Neuronal stem cell (in vitro differentiated cells): ENCODE measurements around the gene THAP3.
A peak's percentile ranks its signal among the peaks of the same experiment; 100 is the strongest.

Experiments
- DNase-seq: peaks from one replicate; pipeline ENCODE4 v3.0.0-alpha.2; 2013; ENCODE audit warnings: low spot score
- H2AFZ ChIP-seq: one replicate; pipeline ENCODE4 v1.6.1; 2013; ENCODE audit warnings: mild to moderate bottlenecking, low read length, inconsistent platforms
- H2AK5ac ChIP-seq: 2 replicates; pipeline ENCODE4 v1.6.1; 2013; ENCODE audit warnings: low read depth, mild to moderate bottlenecking, inconsistent platforms, low read length, moderate library complexity, mixed read lengths
- H2BK120ac ChIP-seq: 2 replicates; pipeline ENCODE4 v1.6.1; 2013; ENCODE audit warnings: low read depth, mild to moderate bottlenecking, inconsistent platforms, low read length, moderate library complexity, mixed read lengths
- H2BK12ac ChIP-seq: one replicate; pipeline ENCODE4 v1.6.1; 2013; ENCODE audit warnings: low read length, inconsistent platforms
- H2BK15ac ChIP-seq: 2 replicates; pipeline ENCODE4 v1.6.1; 2013; ENCODE audit warnings: mild to moderate bottlenecking, low read length, inconsistent platforms, mixed read lengths
- H2BK5ac ChIP-seq: one replicate; pipeline ENCODE4 v1.6.1; 2013; ENCODE audit warnings: inconsistent platforms, mild to moderate bottlenecking, low read length, moderate library complexity
- H3K14ac ChIP-seq: one replicate; pipeline ENCODE4 v1.6.1; 2013; ENCODE audit warnings: low read length, inconsistent platforms
- H3K18ac ChIP-seq: 2 replicates; pipeline ENCODE4 v1.6.1; 2013; ENCODE audit warnings: low read length, inconsistent platforms
- H3K23ac ChIP-seq: 2 replicates; pipeline ENCODE4 v1.6.1; 2013; ENCODE audit warnings: low read depth, mild to moderate bottlenecking, mixed read lengths, low read length, inconsistent platforms; ENCODE audit not compliant: poor library complexity
- H3K27ac ChIP-seq: replicated peaks from 3 replicates; pipeline ENCODE4 v1.5.1; 2013; ENCODE audit warnings: low read length, inconsistent platforms
- H3K27me3 ChIP-seq, 3 experiments: 2 replicates each; pipeline ENCODE4 v1.6.1; 2013; ENCODE audit warnings: low read length in 3 of 3, mild to moderate bottlenecking in 2 of 3, inconsistent platforms in 1 of 3, low read depth in 1 of 3, mixed read lengths in 1 of 3, moderate library complexity in 1 of 3; ENCODE audit not compliant: control insufficient read depth in 3 of 3, insufficient read depth in 3 of 3
- H3K36me3 ChIP-seq, 2 donors: replicated peaks in 1 of 2; 2 replicates each; pipeline ENCODE4 v1.6.1; 2013; ENCODE audit warnings: low read length in 2 of 2; ENCODE audit not compliant: control insufficient read depth in 2 of 2, insufficient read depth in 2 of 2
- H3K4ac ChIP-seq: 2 replicates; pipeline ENCODE4 v1.6.1; 2013; ENCODE audit warnings: inconsistent platforms, mild to moderate bottlenecking, low read length, moderate library complexity
- H3K4me1 ChIP-seq, 2 donors: 1 replicate in 1 of 2; 2 replicates in 1 of 2; pipeline ENCODE4 v1.6.1; 2013; ENCODE audit warnings: low read length in 2 of 2, low read depth in 1 of 2; ENCODE audit not compliant: control insufficient read depth in 2 of 2, insufficient read depth in 1 of 2
- H3K4me2 ChIP-seq: one replicate; pipeline ENCODE4 v1.6.1; 2013; ENCODE audit warnings: mild to moderate bottlenecking, low read length, inconsistent platforms; ENCODE audit not compliant: insufficient read depth, poor library complexity, severe bottlenecking
- H3K4me3 ChIP-seq, 2 donors: 2 replicates each; pipeline ENCODE4 v1.5.1; 2013; ENCODE audit warnings: low read length in 2 of 2, mild to moderate bottlenecking in 2 of 2, inconsistent platforms in 1 of 2, moderate library complexity in 1 of 2
- H3K79me1 ChIP-seq: one replicate; pipeline ENCODE4 v1.6.1; 2013; ENCODE audit warnings: low read depth, mild to moderate bottlenecking, inconsistent platforms, low read length, moderate library complexity
- H3K9ac ChIP-seq: one replicate; pipeline ENCODE4 v1.6.1; 2013; ENCODE audit warnings: mild to moderate bottlenecking, low read depth, low read length, inconsistent platforms; ENCODE audit not compliant: poor library complexity
- H3K9me3 ChIP-seq, 2 donors: replicated peaks in 1 of 2; 2 replicates each; pipeline versions ENCODE3 to v1.6.1; 2013; ENCODE audit warnings: low read length in 2 of 2, mild to moderate bottlenecking in 2 of 2, inconsistent platforms in 1 of 2, low read depth in 1 of 2, mixed read lengths in 1 of 2, moderate library complexity in 1 of 2; ENCODE audit not compliant: control insufficient read depth in 2 of 2, insufficient read depth in 1 of 2
- H4K8ac ChIP-seq: one replicate; pipeline ENCODE4 v1.6.1; 2013; ENCODE audit warnings: low read depth, mild to moderate bottlenecking, inconsistent platforms, low read length, moderate library complexity
- H4K91ac ChIP-seq: one replicate; pipeline ENCODE4 v1.6.1; 2013; ENCODE audit warnings: low read length, low read depth, mild to moderate bottlenecking, inconsistent platforms; ENCODE audit not compliant: poor library complexity
- WGBS, 2 donors: extraction: QIAGEN DNeasy Blood & Tissue Kit; methylation state at CpG; one replicate each; pipeline ENCODE4 v1.1.7; 2013; ENCODE audit warnings: missing lambda C conversion rate in 2 of 2, mixed read lengths in 1 of 2; ENCODE audit not compliant: insufficient read length in 2 of 2, insufficient replicate concordance in 1 of 2; ENCODE audit errors: extremely low coverage in 2 of 2; 5-methylcytosine and 5-hydroxymethylcytosine counted together

The THAP3 gene

GRCh38 chr1:6603238-6603914 lies 21.3 kb upstream of the THAP3 start:
- Histone ChIP-seq H3K27me3 (peaks cover 0 to 6% (median 0%) of the 10 kb centered on the region in 3 experiments), H3K4me3 (peak overlapping the region; percentile 68 to 76), H3K4ac (peak overlapping the region; percentile 76), H2BK5ac (peak overlapping the region; percentile 77), H3K18ac (peak overlapping the region; percentile 98), H2BK120ac (peak overlapping the region; percentile 94), H4K91ac (no peak overlapping the region), H2AK5ac (peak overlapping the region; percentile 37), H3K14ac (peak overlapping the region; percentile 56), H3K4me1 (peaks cover 17 to 19% of the 10 kb centered on the region in 2 donors), H2BK12ac (peak overlapping the region; percentile 41), H4K8ac (peak overlapping the region; percentile 43), H2BK15ac (peak overlapping the region; percentile 8), H3K4me2 (peak overlapping the region; percentile 97), H3K79me1 (peaks cover 23% of the 10 kb centered on the region), H3K9me3 (no peaks in the 10 kb centered on the region), H3K23ac (peak overlapping the region; percentile 80), H3K27ac (peak overlapping the region; percentile 96), H2AFZ (peak overlapping the region; percentile 81), H3K9ac (peak overlapping the region; percentile 32), H3K36me3 (peaks cover 4 to 11% of the 10 kb centered on the region in 2 donors)
- DNase-seq, result peak; percentile 67
- no CpG with 5 or more reads among the region's 36 CpGs for WGBS, 2 donors

- Histone ChIP-seq H2AFZ (peak overlapping the region; percentile 81), H3K14ac (peak overlapping the region; percentile 38), H2BK12ac (peak overlapping the region; percentile 41), H3K4me1 (peaks cover 17 to 19% of the 10 kb centered on the region in 2 donors), H3K79me1 (peaks cover 21% of the 10 kb centered on the region), H2AK5ac (no peak overlapping the region), H3K27me3 (peaks cover 0 to 6% (median 0%) of the 10 kb centered on the region in 3 experiments), H3K9ac (peak overlapping the region; percentile 32), H3K4me3 (peak overlapping the region in 1 of 2 donors; percentile 68), H3K4ac (no peak overlapping the region), H3K27ac (peak overlapping the region; percentile 96), H3K18ac (peak overlapping the region; percentile 98), H4K8ac (peak overlapping the region; percentile 70), H2BK15ac (peak overlapping the region; percentile 8), H4K91ac (no peak overlapping the region), H2BK120ac (peak overlapping the region; percentile 94), H3K36me3 (peaks cover 1 to 7% of the 10 kb centered on the region in 2 donors), H3K9me3 (no peaks in the 10 kb centered on the region), H3K4me2 (peak overlapping the region; percentile 97), H2BK5ac (peak overlapping the region; percentile 77), H3K23ac (no peak overlapping the region)
- peak; percentile 69 for DNase-seq
- WGBS, 2 donors, result no CpG with 5 or more reads among the region's 19 CpGs
These were observed 20.6 kb upstream of the THAP3 start for GRCh38 chr1:6603915-6604558.

GRCh38 chr1:6612641-6613360 lies 11.9 kb upstream of the THAP3 start:
- H3K36me3 ChIP-seq, result peaks cover 10 to 15% of the 10 kb centered on the region in 2 donors
- peak overlapping the region; percentile 43 for H3K23ac ChIP-seq
- H3K4me2 ChIP-seq, result peak overlapping the region; percentile 94
- H2AK5ac ChIP-seq, result no peak overlapping the region
- H3K4ac ChIP-seq, result no peak overlapping the region
- H4K8ac ChIP-seq, result no peak overlapping the region
- H3K4me1 ChIP-seq, result peaks cover 2 to 3% of the 10 kb centered on the region in 2 donors
- WGBS, 2 donors, result no CpG with 5 or more reads among the region's 67 CpGs
- no peak overlapping the region for H2BK5ac ChIP-seq
- H3K79me1 ChIP-seq, result peaks cover 9% of the 10 kb centered on the region
- no peaks in the 10 kb centered on the region for H3K9me3 ChIP-seq
- peak overlapping the region; percentile 86 for H2AFZ ChIP-seq
- no peak overlapping the region for H3K14ac ChIP-seq
- H3K4me3 ChIP-seq, result peak overlapping the region; percentile 87 to 92
- H3K9ac ChIP-seq, result peak overlapping the region; percentile 83
- H2BK12ac ChIP-seq, result no peak overlapping the region
- no peak overlapping the region for H3K27ac ChIP-seq
- H2BK15ac ChIP-seq, result peak overlapping the region; percentile 54
- H2BK120ac ChIP-seq, result no peak overlapping the region
- H3K18ac ChIP-seq, result peak overlapping the region; percentile 89
- DNase-seq, result no peak
- H3K27me3 ChIP-seq, result no peaks in the 10 kb centered on the region
- no peak overlapping the region for H4K91ac ChIP-seq
